ENCODE results near the gene VEZF1. TPM values are rescaled to one million over a fixed set of nuclear protein-coding genes. Genes with fewer than 3 reads are reported as not detected.

VEZF1 gene, protein sequence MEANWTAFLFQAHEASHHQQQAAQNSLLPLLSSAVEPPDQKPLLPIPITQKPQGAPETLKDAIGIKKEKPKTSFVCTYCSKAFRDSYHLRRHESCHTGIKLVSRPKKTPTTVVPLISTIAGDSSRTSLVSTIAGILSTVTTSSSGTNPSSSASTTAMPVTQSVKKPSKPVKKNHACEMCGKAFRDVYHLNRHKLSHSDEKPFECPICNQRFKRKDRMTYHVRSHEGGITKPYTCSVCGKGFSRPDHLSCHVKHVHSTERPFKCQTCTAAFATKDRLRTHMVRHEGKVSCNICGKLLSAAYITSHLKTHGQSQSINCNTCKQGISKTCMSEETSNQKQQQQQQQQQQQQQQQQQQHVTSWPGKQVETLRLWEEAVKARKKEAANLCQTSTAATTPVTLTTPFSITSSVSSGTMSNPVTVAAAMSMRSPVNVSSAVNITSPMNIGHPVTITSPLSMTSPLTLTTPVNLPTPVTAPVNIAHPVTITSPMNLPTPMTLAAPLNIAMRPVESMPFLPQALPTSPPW
- total RNA-seq: 10 to 100 TPM; 43.0 to 59.9 (median 54.2) TPM
- polyA plus RNA-seq: 10 to 100 TPM in 2 of 3 donors, 1 to 10 TPM in 1; 10.0 to 19.1 (median 10.2) TPM
- long read RNA-seq, donor 1, transcript VEZF1-202 (6 exons, 2,321 nt): major isoform, 7 of 55 reads
- long read RNA-seq, donor 1, partial matches to known transcripts: 46 of 55 reads
- long read RNA-seq, donor 1, other reads (novel, unspliced or antisense): 0 of 55 reads
- long read RNA-seq, donor 2, transcript VEZF1-202 (6 exons, 2,321 nt): major isoform, 5 of 13 reads
- long read RNA-seq, donor 2, partial matches to known transcripts: 7 of 13 reads
- long read RNA-seq, donor 2, other reads (novel, unspliced or antisense): 0 of 13 reads

DNA sequence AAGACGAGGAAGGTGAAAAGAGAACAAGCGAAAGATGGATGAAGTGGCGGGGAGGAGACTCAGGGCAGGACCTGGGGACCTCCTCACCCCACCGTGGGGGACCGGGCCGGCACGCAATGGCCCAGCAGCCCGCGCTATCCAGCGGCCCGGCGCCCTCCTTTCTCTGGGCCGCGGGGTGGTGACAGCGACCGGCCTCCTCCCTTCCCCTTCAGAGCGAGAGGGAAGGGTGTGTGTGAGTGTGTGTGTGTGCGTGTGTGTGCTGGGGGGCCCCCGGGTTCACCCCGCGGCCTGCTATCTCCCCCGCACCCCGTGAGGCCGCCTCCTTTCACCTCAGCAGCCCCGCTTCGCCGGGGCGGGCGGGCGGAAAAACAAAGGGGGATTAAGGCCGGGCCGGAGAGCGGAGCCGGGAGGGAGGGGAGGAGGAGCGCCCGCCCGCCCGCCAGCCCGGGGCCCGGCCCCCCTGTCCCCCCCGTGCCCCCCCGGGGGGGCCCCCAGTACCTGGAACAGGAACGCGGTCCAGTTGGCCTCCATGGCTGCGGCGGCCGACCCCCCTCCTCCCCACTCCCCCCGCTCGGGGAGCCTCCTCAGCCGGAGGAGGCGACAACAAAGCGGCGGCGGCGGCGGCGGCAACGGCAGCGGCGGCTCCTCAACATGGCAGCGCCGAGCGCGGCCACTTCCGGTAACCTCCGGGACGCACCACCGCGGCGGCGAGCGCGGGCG lies at the start of gene VEZF1:
Gene VEZF1 (minus strand): TSS at position 674 of the 720 bp plus-strand sequence. CDS start 143 bp downstream, at position 531.
- Histone ChIP-seq H3K27ac (peak within 1 kb of the TSS; percentile 92 to 99 (median 96)), H3K9me3 (no peaks in the 10 kb centered on the region), H3K36me3 (peaks cover 0 to 7% (median 4%) of the 10 kb centered on the region in 6 donors), H3K4me1 (peaks cover 39 to 82% (median 66%) of the 10 kb centered on the region in 6 donors), H3K27me3 (replicated peaks in 1 of 7) (no peaks in the 10 kb centered on the region), H3K4me3 (peak within 1 kb of the TSS; percentile 40 to 89 (median 84))
- 0 to 1% (median 1%) methylated on average over 26 to 74 of the region's 74 CpGs for WGBS, 5 donors
- peak; percentile 96 for DNase-seq
- peak; percentile 38 to 71 (median 69) for TF ChIP-seq POLR2AphosphoS5 (IDR thresholded peaks at IDR 0.05)
- peak in 1 of 3 donors; percentile 37 for TF ChIP-seq POLR2A (IDR thresholded peaks at IDR 0.05)
- TF ChIP-seq, protein P1, sequence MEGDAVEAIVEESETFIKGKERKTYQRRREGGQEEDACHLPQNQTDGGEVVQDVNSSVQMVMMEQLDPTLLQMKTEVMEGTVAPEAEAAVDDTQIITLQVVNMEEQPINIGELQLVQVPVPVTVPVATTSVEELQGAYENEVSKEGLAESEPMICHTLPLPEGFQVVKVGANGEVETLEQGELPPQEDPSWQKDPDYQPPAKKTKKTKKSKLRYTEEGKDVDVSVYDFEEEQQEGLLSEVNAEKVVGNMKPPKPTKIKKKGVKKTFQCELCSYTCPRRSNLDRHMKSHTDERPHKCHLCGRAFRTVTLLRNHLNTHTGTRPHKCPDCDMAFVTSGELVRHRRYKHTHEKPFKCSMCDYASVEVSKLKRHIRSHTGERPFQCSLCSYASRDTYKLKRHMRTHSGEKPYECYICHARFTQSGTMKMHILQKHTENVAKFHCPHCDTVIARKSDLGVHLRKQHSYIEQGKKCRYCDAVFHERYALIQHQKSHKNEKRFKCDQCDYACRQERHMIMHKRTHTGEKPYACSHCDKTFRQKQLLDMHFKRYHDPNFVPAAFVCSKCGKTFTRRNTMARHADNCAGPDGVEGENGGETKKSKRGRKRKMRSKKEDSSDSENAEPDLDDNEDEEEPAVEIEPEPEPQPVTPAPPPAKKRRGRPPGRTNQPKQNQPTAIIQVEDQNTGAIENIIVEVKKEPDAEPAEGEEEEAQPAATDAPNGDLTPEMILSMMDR (IDR thresholded peaks at IDR 0.05 in 8 of 11, conservative IDR thresholded peaks at IDR 0.05 in 3 of 11): peak in 1 of 11 experiments; percentile 0
- intact Hi-C loops (cut with DNase I; ENCODE audit: low total_unique reads): no loop called here

GRCh38 chr17:58032691-58033415 lies 44.8 kb upstream of the VEZF1 start:
- TF ChIP-seq POLR2A (IDR thresholded peaks at IDR 0.05) (no peak), POLR2AphosphoS5 (IDR thresholded peaks at IDR 0.05) (no peak)
- intact Hi-C loops (cut with DNase I; ENCODE audit: low total_unique reads): no loop called here

DNA sequence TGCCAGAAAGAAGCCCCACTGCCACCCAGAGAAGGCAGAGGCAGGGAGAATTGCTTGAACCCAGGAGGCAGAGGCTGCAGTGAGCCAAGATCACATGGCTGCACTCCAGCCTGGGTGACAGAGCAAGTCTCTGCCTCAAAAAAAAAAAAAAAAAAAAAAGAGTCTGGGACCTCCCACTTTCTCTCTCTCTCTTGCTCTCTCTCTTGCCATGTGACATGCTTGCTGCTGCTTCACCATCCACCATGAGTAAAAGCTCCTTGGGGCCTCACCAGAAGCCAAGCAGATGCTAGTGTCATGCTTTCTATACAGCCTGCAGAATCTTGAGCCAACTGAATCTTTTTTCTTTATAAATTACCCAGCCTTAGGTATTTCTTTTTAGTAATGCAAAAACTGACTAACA lies 40.5 kb upstream of the VEZF1 start:
- no peak for DNase-seq
- H3K9me3 ChIP-seq: peaks cover 0 to 5% (median 0%) of the 10 kb centered on the region in 8 donors
- no peak for TF ChIP-seq POLR2AphosphoS5 (IDR thresholded peaks at IDR 0.05)
- TF ChIP-seq POLR2A (IDR thresholded peaks at IDR 0.05): no peak
- TF ChIP-seq, protein P1 (IDR thresholded peaks at IDR 0.05 in 8 of 11, conservative IDR thresholded peaks at IDR 0.05 in 3 of 11): no peak
- H3K27ac ChIP-seq: no peak overlapping the region
- H3K27me3 ChIP-seq (replicated peaks in 1 of 7): peaks cover 0 to 30% (median 0%) of the 10 kb centered on the region in 7 donors
- intact Hi-C loops (cut with DNase I; ENCODE audit: low total_unique reads): no loop called here
- no peaks in the 10 kb centered on the region for H3K4me1 ChIP-seq
- no peaks in the 10 kb centered on the region for H3K36me3 ChIP-seq
- H3K4me3 ChIP-seq: no peak overlapping the region

More at GRCh38 chr17:58032691-58033415, 44.8 kb upstream of the VEZF1 start:
- Histone ChIP-seq H3K27ac (no peak overlapping the region), H3K4me3 (no peak overlapping the region), H3K4me1 (no peaks in the 10 kb centered on the region), H3K9me3 (peaks cover 0 to 5% (median 0%) of the 10 kb centered on the region in 8 donors), H3K27me3 (replicated peaks in 1 of 7) (peaks cover 0 to 13% (median 0%) of the 10 kb centered on the region in 7 donors), H3K36me3 (no peaks in the 10 kb centered on the region)
- DNase-seq: no peak
- WGBS, 5 donors: 55 to 64% (median 61%) methylated on average over 6 of the region's 6 CpGs

- H3K4me3 ChIP-seq: no peak overlapping the region
- 75 to 92% (median 86%) methylated on average over 9 of the region's 9 CpGs for WGBS, 5 donors
- TF ChIP-seq POLR2A (IDR thresholded peaks at IDR 0.05) (no peak), POLR2AphosphoS5 (IDR thresholded peaks at IDR 0.05) (no peak)
- TF ChIP-seq, protein P1 (IDR thresholded peaks at IDR 0.05 in 8 of 11, conservative IDR thresholded peaks at IDR 0.05 in 3 of 11): no peak
- no peak for DNase-seq
- peaks cover 0 to 39% (median 0%) of the 10 kb centered on the region in 7 donors for H3K27me3 ChIP-seq (replicated peaks in 1 of 7)
- no peaks in the 10 kb centered on the region for H3K4me1 ChIP-seq
- intact Hi-C loops (cut with DNase I; ENCODE audit: low total_unique reads): no loop called here
- H3K27ac ChIP-seq: no peak overlapping the region
- H3K9me3 ChIP-seq: no peaks in the 10 kb centered on the region
- H3K36me3 ChIP-seq: no peaks in the 10 kb centered on the region
These were observed 32.3 kb upstream of the VEZF1 start for GRCh38 chr17:58020401-58020800.

Measured in spleen (tissue), 13 donors.